GM18517 (cell line): ENCODE measurements around the gene DNAJC15.
A peak's percentile ranks its signal among the peaks of the same experiment; 100 is the strongest.
"Not testable (repeated sequence)": the region's sequence is repeated elsewhere in the genome, so short reads cannot be mapped to it uniquely, and the experiment has no call there.

Experiments used
- ATAC-seq: cut with Tn5 transposase; IDR thresholded peaks from one replicate; pipeline ENCODE4 v1.9.1; 2021; ENCODE audit warnings: mild to moderate bottlenecking, moderate library complexity; ENCODE audit not compliant: unreplicated experiment

The DNAJC15 gene

GRCh38 chr13:43042410-43042921, 19.1 kb downstream of the DNAJC15 start:
- ATAC-seq: no peak

- no peak for ATAC-seq
Measured at GRCh38 chr13:43044720-43045301, 21.4 kb downstream of the DNAJC15 start.

- not testable (repeated sequence) for ATAC-seq
Measured at GRCh38 chr13:43045302-43045773, 22.0 kb downstream of the DNAJC15 start.

- ATAC-seq: no peak
Measured at GRCh38 chr13:43046259-43046658, 22.9 kb downstream of the DNAJC15 start.

GRCh38 chr13:43054803-43055802, 31.7 kb downstream of the DNAJC15 start:
- ATAC-seq: peak; percentile 52

- peak; percentile 58 for ATAC-seq
Measured at GRCh38 chr13:43057653-43058317, 34.4 kb downstream of the DNAJC15 start.

- ATAC-seq: no peak
Measured at GRCh38 chr13:43058318-43058674, 34.9 kb downstream of the DNAJC15 start.

GRCh38 chr13:43058831-43059230, 35.4 kb downstream of the DNAJC15 start:
- no peak for ATAC-seq

GRCh38 chr13:43059779-43060178, 36.4 kb downstream of the DNAJC15 start:
- ATAC-seq: not testable (repeated sequence)

GRCh38 chr13:43060806-43061205, 37.4 kb downstream of the DNAJC15 start:
- not testable (repeated sequence) for ATAC-seq

GRCh38 chr13:43061496-43062280, 38.3 kb downstream of the DNAJC15 start:
- ATAC-seq: no peak

GRCh38 chr13:43071824-43072223, 48.4 kb downstream of the DNAJC15 start:
- ATAC-seq: no peak

- no peak for ATAC-seq
Measured at GRCh38 chr13:43072394-43072793, 49.0 kb downstream of the DNAJC15 start.

GRCh38 chr13:43074824-43075510, 51.6 kb downstream of the DNAJC15 start:
- peak; percentile 83 for ATAC-seq

- peak; percentile 9 for ATAC-seq
Measured at GRCh38 chr13:43075511-43075902, 52.1 kb downstream of the DNAJC15 start.

- ATAC-seq: no peak
Measured at GRCh38 chr13:43077046-43077445, 53.7 kb downstream of the DNAJC15 start.

GRCh38 chr13:43077461-43077860, 54.1 kb downstream of the DNAJC15 start:
- ATAC-seq: no peak

- ATAC-seq: no peak
Measured at GRCh38 chr13:43077906-43078305, 54.5 kb downstream of the DNAJC15 start.

GRCh38 chr13:43078399-43078798, 55.0 kb downstream of the DNAJC15 start:
- no peak for ATAC-seq

GRCh38 chr13:43079392-43079931, 56.1 kb downstream of the DNAJC15 start:
- ATAC-seq: no peak
